ENCODE data around the gene STK10. TPM values are rescaled to one million over a fixed set of nuclear protein-coding genes. Genes with fewer than 3 reads are reported as not detected.

The STK10 gene
- total RNA-seq, 2 donors from 2014 or later = 9.1 to 9.9 TPM

DNA sequence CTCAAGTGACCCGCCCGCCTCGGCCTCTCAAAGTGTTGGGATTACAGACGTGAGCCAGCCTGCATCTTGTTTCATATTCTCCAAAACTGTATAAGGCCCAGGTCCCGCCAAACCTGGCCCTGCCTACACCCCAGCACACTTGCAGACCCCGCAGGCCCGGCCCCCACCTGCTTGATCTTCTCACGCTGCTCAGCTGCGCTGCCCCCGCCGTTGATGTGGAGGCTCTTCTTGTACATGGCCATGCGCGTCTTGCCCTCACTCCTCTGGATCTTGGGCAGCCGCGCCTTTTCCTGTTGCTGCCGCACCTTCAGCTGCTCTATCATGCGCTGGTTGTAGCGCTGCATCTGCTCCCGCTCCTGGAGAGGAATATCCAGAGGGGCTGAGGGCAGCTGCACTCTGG, 132.6 kb downstream of the STK10 start:
- TF ChIP-seq, protein P1, sequence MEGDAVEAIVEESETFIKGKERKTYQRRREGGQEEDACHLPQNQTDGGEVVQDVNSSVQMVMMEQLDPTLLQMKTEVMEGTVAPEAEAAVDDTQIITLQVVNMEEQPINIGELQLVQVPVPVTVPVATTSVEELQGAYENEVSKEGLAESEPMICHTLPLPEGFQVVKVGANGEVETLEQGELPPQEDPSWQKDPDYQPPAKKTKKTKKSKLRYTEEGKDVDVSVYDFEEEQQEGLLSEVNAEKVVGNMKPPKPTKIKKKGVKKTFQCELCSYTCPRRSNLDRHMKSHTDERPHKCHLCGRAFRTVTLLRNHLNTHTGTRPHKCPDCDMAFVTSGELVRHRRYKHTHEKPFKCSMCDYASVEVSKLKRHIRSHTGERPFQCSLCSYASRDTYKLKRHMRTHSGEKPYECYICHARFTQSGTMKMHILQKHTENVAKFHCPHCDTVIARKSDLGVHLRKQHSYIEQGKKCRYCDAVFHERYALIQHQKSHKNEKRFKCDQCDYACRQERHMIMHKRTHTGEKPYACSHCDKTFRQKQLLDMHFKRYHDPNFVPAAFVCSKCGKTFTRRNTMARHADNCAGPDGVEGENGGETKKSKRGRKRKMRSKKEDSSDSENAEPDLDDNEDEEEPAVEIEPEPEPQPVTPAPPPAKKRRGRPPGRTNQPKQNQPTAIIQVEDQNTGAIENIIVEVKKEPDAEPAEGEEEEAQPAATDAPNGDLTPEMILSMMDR (IDR thresholded peaks at IDR 0.05) = no peak
- no peak for TF ChIP-seq POLR2A (IDR thresholded peaks at IDR 0.05)
- Histone ChIP-seq H3K27ac (no peak overlapping the region), H3K36me3 (replicated peaks in 1 of 2; ENCODE audit: insufficient read depth in 1 of 2, low read depth in 2 of 2) (no peaks in the 10 kb centered on the region), H3K4me1 (no peaks in the 10 kb centered on the region), H3K27me3 (no peaks in the 10 kb centered on the region), H3K9me3 (no peaks in the 10 kb centered on the region), H3K4me3 (no peak overlapping the region)
- ATAC-seq (no peak), DNase-seq (no peak)
- WGBS, 2 donors = 92 to 98% methylated on average over 18 to 19 of the region's 19 CpGs
- intact Hi-C loops (cut with DNase I) = loop anchor here (10.0 kb wide), 1 partner anchor 631 kb away; no protein-coding TSS in a partner anchor

DNA sequence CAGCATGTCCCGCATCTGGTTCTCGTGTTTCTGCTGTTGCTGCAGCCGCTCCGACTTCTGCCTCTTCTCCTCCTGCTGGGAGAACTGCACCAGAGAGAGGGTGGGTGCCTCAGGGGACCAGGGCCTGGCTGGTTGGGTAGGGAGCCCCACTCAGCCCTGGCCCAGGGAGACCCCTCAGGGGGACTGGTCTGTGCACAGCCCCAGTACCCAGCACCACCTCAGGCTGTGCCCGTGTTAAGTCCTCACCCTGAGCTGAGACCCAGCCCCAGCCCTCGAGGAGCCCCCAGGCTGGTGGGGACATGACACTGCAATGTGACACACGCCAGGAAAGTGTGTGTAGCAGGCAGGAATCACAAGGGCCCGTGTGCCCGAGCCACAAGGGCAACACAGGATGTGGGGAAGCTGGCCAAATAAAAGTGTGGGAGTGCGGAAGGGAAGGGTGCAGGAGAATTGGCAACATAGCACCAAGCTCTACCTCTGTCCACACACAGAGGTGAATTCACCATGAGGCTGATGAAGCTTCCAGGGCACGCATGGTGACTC, 133.3 kb downstream of the STK10 start:
- TF ChIP-seq POLR2A (IDR thresholded peaks at IDR 0.05) = no peak
- TF ChIP-seq, protein P1 (IDR thresholded peaks at IDR 0.05) = no peak
- H3K27me3 ChIP-seq = no peaks in the 10 kb centered on the region
- no peaks in the 10 kb centered on the region for H3K9me3 ChIP-seq
- no peak overlapping the region for H3K27ac ChIP-seq
- no peak for DNase-seq
- ATAC-seq = no peak
- no peaks in the 10 kb centered on the region for H3K4me1 ChIP-seq
- intact Hi-C loops (cut with DNase I) = loop anchor here (10.0 kb wide), 1 partner anchor 630 kb away; no protein-coding TSS in a partner anchor
- WGBS, 2 donors = 89 to 95% methylated on average over 7 to 11 of the region's 11 CpGs
- H3K4me3 ChIP-seq = no peak overlapping the region
- no peaks in the 10 kb centered on the region for H3K36me3 ChIP-seq (replicated peaks in 1 of 2; ENCODE audit: insufficient read depth in 1 of 2, low read depth in 2 of 2)

DNA sequence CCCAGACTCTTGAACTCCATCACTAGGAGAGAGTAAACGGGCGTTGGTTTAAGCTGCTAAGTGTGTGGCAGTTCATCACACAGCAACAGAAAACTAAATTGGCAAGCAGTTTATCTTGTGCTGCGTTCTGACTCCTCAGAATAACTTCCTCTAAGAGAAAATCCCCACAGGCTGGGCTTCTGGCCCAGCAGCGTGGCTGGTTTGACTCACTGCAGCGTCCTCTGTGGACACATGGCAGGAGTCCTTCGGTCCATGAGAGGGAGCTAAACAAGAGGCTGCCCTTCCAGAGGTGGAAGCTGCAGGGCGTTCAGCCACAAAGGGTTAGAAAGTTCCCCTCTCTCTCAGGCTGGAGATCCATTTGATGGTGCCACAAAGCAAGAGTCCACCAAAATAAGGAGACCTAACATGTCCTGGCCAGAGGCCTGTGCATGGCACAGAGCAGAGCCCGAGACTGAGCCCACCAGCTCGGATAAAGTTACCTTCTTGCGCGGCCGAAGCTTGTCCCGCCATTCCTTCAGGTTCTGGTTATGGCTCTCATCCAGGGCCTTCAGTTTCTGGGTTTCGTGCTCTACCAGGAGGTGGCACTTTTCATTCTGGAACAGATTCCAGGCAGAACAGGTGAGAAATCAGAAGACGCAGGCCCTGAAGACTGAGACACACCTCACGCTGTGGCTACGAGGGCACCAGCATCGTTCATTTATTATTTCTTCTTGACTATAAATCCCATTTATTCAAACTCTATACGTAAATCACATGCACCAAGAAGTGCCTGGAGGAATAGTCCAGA, 135.4 kb downstream of the STK10 start:
- Histone ChIP-seq H3K27ac (no peak overlapping the region), H3K4me3 (no peak overlapping the region), H3K4me1 (peaks cover 2% of the 10 kb centered on the region), H3K36me3 (replicated peaks in 1 of 2; ENCODE audit: insufficient read depth in 1 of 2, low read depth in 2 of 2) (no peaks in the 10 kb centered on the region), H3K9me3 (no peaks in the 10 kb centered on the region), H3K27me3 (no peaks in the 10 kb centered on the region)
- DNase-seq (peak in 2 of 4 donors; percentile 35 to 51), ATAC-seq (no peak)
- intact Hi-C loops (cut with DNase I) = loop anchor here (10.0 kb wide), 1 partner anchor 628 kb away; no protein-coding TSS in a partner anchor
- WGBS, 2 donors = 81 to 89% methylated on average over 18 to 19 of the region's 19 CpGs
- TF ChIP-seq, protein P1 (IDR thresholded peaks at IDR 0.05) = no peak
- no peak for TF ChIP-seq POLR2A (IDR thresholded peaks at IDR 0.05)

DNA sequence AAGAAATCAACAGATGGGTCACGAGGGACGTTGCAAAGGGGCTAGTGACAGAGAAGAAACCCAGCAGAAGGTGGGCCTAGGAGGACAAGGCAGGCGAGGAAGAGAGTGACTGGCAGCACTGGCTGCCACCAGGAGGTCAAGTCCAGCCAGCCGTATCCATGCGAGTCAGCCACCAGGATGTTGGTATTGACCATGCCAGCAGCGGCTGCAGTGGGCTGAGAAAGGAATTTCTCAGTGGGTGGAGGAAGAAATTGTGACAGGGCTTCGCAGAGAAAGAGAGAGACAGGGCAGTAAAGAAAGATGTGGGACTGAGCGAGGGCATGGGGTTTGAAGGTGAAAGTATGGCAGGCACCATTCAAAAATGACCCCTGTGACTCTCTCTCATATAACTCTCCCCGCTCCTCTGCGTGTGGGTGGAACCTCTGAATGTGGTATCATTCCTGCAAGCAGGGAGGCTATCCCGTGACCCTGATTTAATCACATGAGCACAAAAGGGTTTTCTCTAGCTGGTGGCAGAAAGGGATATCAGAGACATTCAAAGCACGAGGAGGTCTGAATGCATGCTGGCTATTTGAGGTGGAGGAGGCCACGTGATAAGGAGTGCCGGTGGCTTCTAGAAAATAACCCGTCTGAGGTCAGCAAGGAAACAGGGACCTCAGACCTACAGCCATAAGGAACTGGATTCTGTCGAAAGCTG, 136.2 kb downstream of the STK10 start:
- TF ChIP-seq, protein P1 (IDR thresholded peaks at IDR 0.05) = no peak
- no peak for TF ChIP-seq POLR2A (IDR thresholded peaks at IDR 0.05)
- whole genome bisulfite sequencing, 2 donors = 82 to 90% methylated on average over 16 of the region's 16 CpGs
- Histone ChIP-seq H3K27me3 (no peaks in the 10 kb centered on the region), H3K9me3 (no peaks in the 10 kb centered on the region), H3K4me1 (peaks cover 8% of the 10 kb centered on the region), H3K27ac (no peak overlapping the region), H3K36me3 (replicated peaks in 1 of 2; ENCODE audit: insufficient read depth in 1 of 2, low read depth in 2 of 2) (no peaks in the 10 kb centered on the region), H3K4me3 (no peak overlapping the region)
- ATAC-seq (no peak), DNase-seq (no peak)
- intact Hi-C loops (cut with DNase I) = loop anchor here (10.0 kb wide), 1 partner anchor 627 kb away; no protein-coding TSS in a partner anchor

All from body of pancreas (tissue), 4 donors.